K562 (cell line): ENCODE data around the gene ABCA1. TPM values are rescaled to one million over a fixed set of nuclear protein-coding genes. Genes with fewer than 3 reads are reported as not detected.

ENCODE experiments used
- ATAC-seq: fragments of 200-7000 bp; cut with Tn5 transposase; 3 replicates; pipeline ENCODE4 v1.9.1; 2020; ENCODE audit warnings: moderate library complexity
- BruUV-seq: library from RNA; stranded (reverse); fragments of 400-500 nt; replicated peaks from 2 replicates; lab custom pipeline; 2021; lab: Mats Ljungman, UMichigan
- CTCF ChIA-PET: fragments of 300-600 bp; formaldehyde crosslinking; extraction: SDS; loops from one replicate; lab custom pipeline; 2021; ENCODE audit warnings: low intra/inter-chr PET ratio; lab: Yijun Ruan, JAX
- POLR2A ChIA-PET: fragments of 300-600, 350-650 bp; sonication (Branson Sonifier 250); formaldehyde crosslinking; extraction: SDS; loops from one replicate; lab custom pipeline; 2021; ENCODE audit warnings: antibody characterized with exemption, inconsistent platforms; lab: Yijun Ruan, JAX
- DNase-seq, 4 experiments: peaks; one replicate each; pipeline versions ENCODE4 v3.0.0 to v3.0.0-alpha.2; 2011 to 2018; ENCODE audit warnings: low spot score in 3 of 4, mixed read lengths in 3 of 4; ENCODE audit errors: extremely low read depth in 1 of 4
- FAIRE-seq: peaks from 2 replicates; lab custom pipeline; 2011; peaks lifted over from hg19 to GRCh38; lab: Jason Lieb, UNC
- H2AFZ ChIP-seq: 2 replicates; pipeline ENCODE4 v1.6.0; 2011; ENCODE audit warnings: low read depth, low read length, control low read depth, inconsistent platforms
- H3K27ac ChIP-seq: fragments of 200-600 bp; 3 replicates; pipeline ENCODE4 v1.8.0; 2011; ENCODE audit warnings: low read depth, mild to moderate bottlenecking, control low read depth, inconsistent platforms, low read length, moderate library complexity, mixed read lengths; ENCODE audit errors: extremely low read depth
- H3K27me3 ChIP-seq, 2 experiments: fragments of 300-600 bp in 1 of 2; 2 replicates in 1 of 2; 3 replicates in 1 of 2; pipeline versions ENCODE4 v1.6.0 to v1.8.0; 2011; ENCODE audit warnings: inconsistent platforms in 2 of 2, low read length in 2 of 2, mild to moderate bottlenecking in 1 of 2, mixed read lengths in 1 of 2, moderate library complexity in 1 of 2; ENCODE audit not compliant: control insufficient read depth in 2 of 2, insufficient read depth in 2 of 2
- H3K36me3 ChIP-seq: fragments of 300-600 bp; 3 replicates; pipeline ENCODE4 v1.8.0; 2011; ENCODE audit warnings: mild to moderate bottlenecking, low read length, inconsistent platforms; ENCODE audit not compliant: control insufficient read depth, insufficient read depth
- H3K4me1 ChIP-seq, 2 experiments: fragments of 200-600 bp in 1 of 2; replicated peaks in 1 of 2; 2 replicates in 1 of 2; 3 replicates in 1 of 2; pipeline versions ENCODE4 v1.5.1 to v1.8.0; 2011; ENCODE audit warnings: inconsistent platforms in 2 of 2, low read length in 2 of 2, mild to moderate bottlenecking in 1 of 2, mixed read lengths in 1 of 2, moderate library complexity in 1 of 2; ENCODE audit not compliant: control insufficient read depth in 2 of 2, insufficient read depth in 2 of 2
- H3K4me2 ChIP-seq: 2 replicates; pipeline ENCODE4 v1.6.1; 2011; ENCODE audit warnings: low read length, control low read depth, inconsistent platforms, mixed read lengths; ENCODE audit not compliant: insufficient read depth
- H3K4me3 ChIP-seq: fragments of 200-600 bp; sonication (generic), shearing (Covaris generic); 2 replicates; pipeline ENCODE4 v1.5.1; 2016; ENCODE audit warnings: control low read depth, inconsistent platforms
- H3K79me2 ChIP-seq: fragments of 200-600 bp; 3 replicates; pipeline ENCODE4 v1.8.0; 2011; ENCODE audit warnings: low read length, inconsistent platforms; ENCODE audit not compliant: control insufficient read depth, insufficient read depth
- H3K9ac ChIP-seq, 2 experiments: 2 replicates each; pipeline versions ENCODE4 v1.6.0 to v1.6.1; 2011; ENCODE audit warnings: low read depth in 2 of 2, low read length in 2 of 2, control low read depth in 1 of 2, inconsistent platforms in 1 of 2, mild to moderate bottlenecking in 1 of 2, mixed read lengths in 1 of 2; ENCODE audit not compliant: insufficient read depth in 1 of 2
- H3K9me1 ChIP-seq: one replicate; pipeline ENCODE4 v1.6.0; 2011; ENCODE audit warnings: inconsistent platforms, mild to moderate bottlenecking, low read length, moderate library complexity; ENCODE audit not compliant: control insufficient read depth, insufficient read depth
- H3K9me3 ChIP-seq: replicated peaks from 2 replicates; pipeline ENCODE4 v1.5.1; 2011; ENCODE audit warnings: low read depth, low read length, inconsistent platforms; ENCODE audit not compliant: control insufficient read depth, insufficient read depth
- H4K20me1 ChIP-seq: replicated peaks from 2 replicates; pipeline ENCODE4 v1.6.1; 2011; ENCODE audit warnings: low read length, inconsistent platforms, mixed read lengths; ENCODE audit not compliant: control insufficient read depth, insufficient read depth
- CEBPB ChIP-seq: fragments of 450-650 bp; IDR thresholded peaks from 2 replicates; pipeline ENCODE4 v1.6.1; 2016; ENCODE audit warnings: missing genetic modification characterization, missing compliant biosample characterization
- CEBPG ChIP-seq, 3 experiments: fragments of 200-800 bp in 1 of 3; sonication (Bioruptor generic) in 1 of 3; sonication (generic) in 1 of 3; formaldehyde crosslinking in 1 of 3; IDR thresholded peaks in 2 of 3; conservative IDR thresholded peaks in 1 of 3; 2 replicates each; pipeline versions ENCODE4 v1.6.1 to v1.8.0; 2016 to 2022; ENCODE audit warnings: missing compliant biosample characterization in 2 of 3, missing genetic modification characterization in 2 of 3, mild to moderate bottlenecking in 1 of 3, missing genetic modification reagents in 1 of 3
- MCM2 ChIP-seq: fragments of 450-650 bp; IDR thresholded peaks from 2 replicates; pipeline ENCODE4 v1.6.1; 2017; ENCODE audit warnings: low read depth, mild to moderate bottlenecking
- ZNF316 ChIP-seq: fragments of 450-650 bp; IDR thresholded peaks from 2 replicates; pipeline ENCODE4 v1.6.1; 2016
- WGBS: fragments of 100-300 bp; shearing (Covaris generic); methylation state at CpG from one replicate; pipeline ENCODE4 v1.1.6; 2016; ENCODE audit warnings: low coverage, mixed read lengths; ENCODE audit not compliant: insufficient coverage; ENCODE audit errors: missing lambda C conversion rate; 5-methylcytosine and 5-hydroxymethylcytosine counted together
- in situ Hi-C: fragments of 300-500 bp; cut with MboI; formaldehyde crosslinking; loops from 4 replicates; pipeline ENCODE4 v1.15.0; 2018; ENCODE audit warnings: inconsistent platforms, mixed read lengths
- intact Hi-C: fragments of 100-400 bp; cut with micrococcal nuclease; formaldehyde crosslinking; loops from 2 replicates; pipeline ENCODE4 v1.14.2; 2022
- polyA plus RNA-seq, 8 experiments: library from polyadenylated mRNA; depleted of rRNA in 4 of 8; stranded (reverse) in 5 of 8; unstranded in 3 of 8; fragments of >200 nt; fragmentation: Nextera tagmentation in 2 of 8; fragmentation: Illumina TruSeq in 1 of 8; extraction: Ambion mirVana in 2 of 8; extraction: Trizol in 1 of 8; gene quantifications; 2 replicates each; pipeline versions ENCODE4 v1.2.1 to v1.2.3, GENCODE V29; 2011 to 2014; ENCODE audit warnings: inconsistent platforms in 1 of 8, missing spikeins in 1 of 8
- total RNA-seq, 7 experiments: library from RNA; depleted of rRNA in 6 of 7; stranded (reverse); fragments of >200 nt in 6 of 7; fragmentation: Illumina TruSeq in 2 of 7; extraction: Trizol in 2 of 7; gene quantifications; 2 replicates each; pipeline versions ENCODE4 v1.2.1 to v1.2.3, GENCODE V29; 2011 to 2021; ENCODE audit warnings: low replicate concordance in 1 of 7
- TF ChIP-seq, protein P1 (sequence below), 2 experiments: fragments of 450-650 bp in 1 of 2; sonication (generic) in 1 of 2; formaldehyde crosslinking in 1 of 2; IDR thresholded peaks in 1 of 2; conservative IDR thresholded peaks in 1 of 2; 2 replicates each; pipeline versions ENCODE4 v1.6.1 to v1.8.1; 2016 to 2023; ENCODE audit warnings: mild to moderate bottlenecking in 2 of 2, moderate library complexity in 2 of 2, inconsistent platforms in 1 of 2, missing genetic modification reagents in 1 of 2

ABCA1 gene
- total and polyA plus RNA-seq, 9 of the 15 experiments (the other 6 are each of a cell fraction or from before 2014, with no cell fraction given): under 0.01 to 0.18 (median 0.02) TPM; not detected in 5

DNA sequence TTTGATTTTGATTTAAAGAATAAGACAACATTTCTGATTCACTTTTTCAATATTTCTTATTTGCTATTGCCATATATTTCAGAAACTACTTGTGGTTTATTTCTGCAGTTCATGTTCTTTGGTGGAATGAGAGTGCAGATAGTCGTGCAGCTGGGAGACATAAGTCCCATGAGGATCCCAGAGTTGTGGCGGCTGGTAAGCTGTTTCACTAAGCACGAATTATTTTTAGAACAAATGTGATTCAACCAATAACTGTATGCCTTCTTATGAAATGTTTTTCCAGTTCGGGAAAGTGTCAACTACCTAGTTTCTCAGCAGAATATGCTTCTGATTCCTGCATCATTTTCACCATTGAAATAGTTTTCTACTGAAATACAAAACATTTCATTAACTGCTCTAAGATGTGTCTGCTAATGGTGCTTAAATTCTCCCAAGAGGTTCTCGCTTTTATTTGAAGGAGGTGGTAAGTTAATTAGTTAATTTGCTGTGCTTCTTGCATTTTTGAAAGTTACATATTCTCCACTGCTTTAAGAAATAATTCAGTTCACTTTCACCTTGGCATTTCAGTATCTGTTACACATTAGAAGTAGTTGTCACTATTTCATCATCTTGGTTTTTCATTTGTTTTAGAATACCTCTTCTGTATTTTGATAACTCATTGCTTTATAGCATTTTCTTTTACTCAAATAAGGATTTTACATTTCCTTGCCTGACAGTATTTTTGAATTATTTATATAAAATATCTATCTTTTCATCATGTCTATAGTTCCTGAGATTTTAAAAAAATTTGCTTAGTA, 155.0 kb downstream of the ABCA1 start:
- Histone ChIP-seq H3K27me3 (no peaks in the 10 kb centered on the region), H2AFZ (peak overlapping the region; percentile 69), H3K9me1 (no peaks in the 10 kb centered on the region), H3K9ac (peak overlapping the region in 1 of 2 experiments; percentile 24; a peak in 1 of 4 replicates), H3K36me3 (no peaks in the 10 kb centered on the region; the same call in 2 of the 3 replicates), H3K4me3 (no peak overlapping the region), H3K9me3 (no peaks in the 10 kb centered on the region), H3K4me1 (peaks cover 9 to 22% of the 10 kb centered on the region in 2 experiments), H3K79me2 (no peaks in the 10 kb centered on the region), H3K4me2 (0 out of 2 replicates have a peak overlapping the region, but pooled peaks have one; percentile 6), H3K27ac (no peak overlapping the region), H4K20me1 (no peaks in the 10 kb centered on the region)
- FAIRE-seq (peak; percentile 71), DNase-seq (no peak), ATAC-seq (no peak)
- intact Hi-C loops: no loop called here
- 25% methylated on average over 5 of the region's 5 CpGs for WGBS
- ChIA-PET POLR2A (no interaction called here), CTCF (no interaction called here)
- no TSS peak for BruUV-seq
- no peak for TF ChIP-seq MCM2
- peak; percentile 47; the same call in 1 of the 2 replicates for TF ChIP-seq ZNF316
- TF ChIP-seq CEBPB (tag): peak; percentile 48
- TF ChIP-seq, protein P1, sequence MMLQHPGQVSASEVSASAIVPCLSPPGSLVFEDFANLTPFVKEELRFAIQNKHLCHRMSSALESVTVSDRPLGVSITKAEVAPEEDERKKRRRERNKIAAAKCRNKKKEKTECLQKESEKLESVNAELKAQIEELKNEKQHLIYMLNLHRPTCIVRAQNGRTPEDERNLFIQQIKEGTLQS (IDR thresholded peaks at IDR 0.05): peak; percentile 64
- TF ChIP-seq, protein P1 (CRISPR knock-in tag; conservative IDR thresholded peaks at IDR 0.05): no peak
- no peak for TF ChIP-seq CEBPG (CRISPR knock-in tag; IDR thresholded peaks at IDR 0.05)
- TF ChIP-seq CEBPG (tag; conservative IDR thresholded peaks at IDR 0.05 in 1 of 2, IDR thresholded peaks at IDR 0.05 in 1 of 2): peak; percentile 57 to 69; a peak in 3 of 4 replicates
- in situ Hi-C loops: no loop called here
